Loucy (cell line): ENCODE results near the gene C3orf38.

ENCODE experiments used
- EZH2phosphoT487 ChIP-seq: fragments of 200-600 bp; IDR thresholded peaks from 2 replicates; pipeline ENCODE4 v1.6.1; 2018; ENCODE audit warnings: antibody characterized with exemption, mild to moderate bottlenecking, moderate library complexity, borderline replicate concordance
- TF ChIP-seq, protein P1 (sequence below): fragments of 200-600 bp; sonication (generic); conservative IDR thresholded peaks from 2 replicates; pipeline ENCODE4 v1.5.1; 2014; ENCODE audit warnings: mild to moderate bottlenecking, antibody characterized with exemption, low read length

DNA sequence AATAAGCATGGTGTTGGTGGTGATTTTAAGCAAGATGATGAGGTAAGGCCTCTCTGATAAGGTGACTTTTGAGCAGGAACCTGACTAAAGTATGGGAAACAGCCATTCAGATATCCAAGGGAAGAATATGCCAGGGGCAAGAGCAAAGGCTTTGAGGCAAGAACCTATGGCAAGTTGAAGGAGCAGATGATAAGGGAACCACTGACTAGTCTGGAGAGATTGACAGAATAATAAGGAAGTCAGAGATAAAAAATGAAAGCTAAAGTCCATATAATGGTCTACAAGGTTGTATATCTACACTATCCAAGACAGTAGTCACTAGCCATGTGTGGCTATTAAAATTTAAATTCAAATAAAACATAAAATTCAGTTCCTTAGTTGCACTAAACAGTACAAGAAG is 2.5 kb upstream of the C3orf38 start:
- TF ChIP-seq, protein P1, sequence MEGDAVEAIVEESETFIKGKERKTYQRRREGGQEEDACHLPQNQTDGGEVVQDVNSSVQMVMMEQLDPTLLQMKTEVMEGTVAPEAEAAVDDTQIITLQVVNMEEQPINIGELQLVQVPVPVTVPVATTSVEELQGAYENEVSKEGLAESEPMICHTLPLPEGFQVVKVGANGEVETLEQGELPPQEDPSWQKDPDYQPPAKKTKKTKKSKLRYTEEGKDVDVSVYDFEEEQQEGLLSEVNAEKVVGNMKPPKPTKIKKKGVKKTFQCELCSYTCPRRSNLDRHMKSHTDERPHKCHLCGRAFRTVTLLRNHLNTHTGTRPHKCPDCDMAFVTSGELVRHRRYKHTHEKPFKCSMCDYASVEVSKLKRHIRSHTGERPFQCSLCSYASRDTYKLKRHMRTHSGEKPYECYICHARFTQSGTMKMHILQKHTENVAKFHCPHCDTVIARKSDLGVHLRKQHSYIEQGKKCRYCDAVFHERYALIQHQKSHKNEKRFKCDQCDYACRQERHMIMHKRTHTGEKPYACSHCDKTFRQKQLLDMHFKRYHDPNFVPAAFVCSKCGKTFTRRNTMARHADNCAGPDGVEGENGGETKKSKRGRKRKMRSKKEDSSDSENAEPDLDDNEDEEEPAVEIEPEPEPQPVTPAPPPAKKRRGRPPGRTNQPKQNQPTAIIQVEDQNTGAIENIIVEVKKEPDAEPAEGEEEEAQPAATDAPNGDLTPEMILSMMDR, result no peak
- TF ChIP-seq EZH2phosphoT487, result no peak
